Measurements from ENCODE around the gene MROH9. TPM values are rescaled to one million over a fixed set of nuclear protein-coding genes. Genes with fewer than 3 reads are reported as not detected.

Gene MROH9
- total RNA-seq, 1 experiment from 2014 or later, result not detected

DNA sequence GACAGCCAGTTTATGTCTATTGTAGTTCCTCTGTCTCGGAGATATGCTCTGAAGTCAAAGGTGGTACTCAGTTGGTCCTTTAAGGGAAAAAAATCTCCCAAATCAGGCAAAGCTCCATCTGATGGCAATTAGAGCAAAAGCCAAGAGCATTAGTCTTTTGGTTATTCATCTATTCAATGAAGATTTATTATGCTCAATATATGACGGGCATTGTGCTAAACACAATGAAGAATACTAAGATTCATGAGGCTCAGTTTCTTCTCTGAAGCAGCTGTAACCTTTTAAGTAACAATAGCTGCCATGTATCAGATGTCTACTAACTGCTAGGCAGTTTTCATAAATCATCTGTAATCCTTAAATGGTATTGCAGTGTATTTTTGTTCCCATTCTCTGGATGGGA lies 47.6 kb upstream of the MROH9 start:
- Histone ChIP-seq H2BK15ac (ENCODE audit: low read depth, low read length) (no peak overlapping the region), H3T11ph (ENCODE audit: low read length) (no peak overlapping the region), H2AFZ (ENCODE audit: low read length) (no peak overlapping the region), H2BK20ac (ENCODE audit: low read depth, low read length, poor library complexity, severe bottlenecking) (no peak overlapping the region), H3K27me3 (ENCODE audit: insufficient read depth, low read length) (no peaks in the 10 kb centered on the region), H2BK5ac (ENCODE audit: insufficient read length, low read length) (no peak overlapping the region), H3K9ac (ENCODE audit: extremely low read depth, insufficient read length, low read length) (no peak overlapping the region), H2AK5ac (ENCODE audit: insufficient read length, low read length) (no peak overlapping the region), H4K5ac (ENCODE audit: insufficient read length, low read depth, low read length) (no peak overlapping the region), H3K27ac (ENCODE audit: insufficient read length, low read depth, low read length) (no peak overlapping the region), H3K79me1 (ENCODE audit: insufficient read depth, low read depth, low read length, poor library complexity, severe bottlenecking) (no peaks in the 10 kb centered on the region), H2BK12ac (ENCODE audit: insufficient read length, low read depth, low read length) (no peak overlapping the region), H4K8ac (replicated peaks; ENCODE audit: insufficient read length, low read depth, low read length) (no peak overlapping the region), H3K18ac (ENCODE audit: insufficient read length, low read depth, low read length) (no peak overlapping the region), H3K4me1 (ENCODE audit: insufficient read depth, low read length) (no peaks in the 10 kb centered on the region), H4K20me1 (ENCODE audit: control insufficient read depth, insufficient read depth, insufficient read length) (no peaks in the 10 kb centered on the region), H3K4ac (ENCODE audit: low read depth, low read length) (no peak overlapping the region), H3K79me2 (ENCODE audit: insufficient read depth, low read length) (no peaks in the 10 kb centered on the region), H3K56ac (ENCODE audit: insufficient read length, low read depth, low read length) (no peak overlapping the region), H2BK120ac (ENCODE audit: low read depth, low read length, poor library complexity, severe bottlenecking) (no peak overlapping the region), H3K23ac (ENCODE audit: insufficient read length, low read depth, low read length) (no peak overlapping the region), H3K4me2 (ENCODE audit: insufficient read depth, insufficient read length, low read length) (no peak overlapping the region), H3K14ac (ENCODE audit: insufficient read depth, low read length) (no peak overlapping the region), H3K9me3 (ENCODE audit: control insufficient read depth, low read depth, low read length) (no peaks in the 10 kb centered on the region), H3K23me2 (ENCODE audit: insufficient read length, low read depth, low read length, poor library complexity, severe bottlenecking) (no peaks in the 10 kb centered on the region), H4K91ac (ENCODE audit: insufficient read length, low read depth, low read length) (no peak overlapping the region)
- no peaks in the 10 kb centered on the region for H3K4me1 Mint-ChIP-seq
- H3K36me3 Mint-ChIP-seq (ENCODE audit: insufficient read depth in 1 of 3, low read depth in 3 of 3), result no peaks in the 10 kb centered on the region
- H3K27ac Mint-ChIP-seq, result no peak overlapping the region
- peaks cover 3 to 6% of the 10 kb centered on the region in 2 experiments; a peak in 2 of 5 replicates for H3K9me3 Mint-ChIP-seq
- no peak overlapping the region for H3K4me3 Mint-ChIP-seq
- TF ChIP-seq, protein P1, sequence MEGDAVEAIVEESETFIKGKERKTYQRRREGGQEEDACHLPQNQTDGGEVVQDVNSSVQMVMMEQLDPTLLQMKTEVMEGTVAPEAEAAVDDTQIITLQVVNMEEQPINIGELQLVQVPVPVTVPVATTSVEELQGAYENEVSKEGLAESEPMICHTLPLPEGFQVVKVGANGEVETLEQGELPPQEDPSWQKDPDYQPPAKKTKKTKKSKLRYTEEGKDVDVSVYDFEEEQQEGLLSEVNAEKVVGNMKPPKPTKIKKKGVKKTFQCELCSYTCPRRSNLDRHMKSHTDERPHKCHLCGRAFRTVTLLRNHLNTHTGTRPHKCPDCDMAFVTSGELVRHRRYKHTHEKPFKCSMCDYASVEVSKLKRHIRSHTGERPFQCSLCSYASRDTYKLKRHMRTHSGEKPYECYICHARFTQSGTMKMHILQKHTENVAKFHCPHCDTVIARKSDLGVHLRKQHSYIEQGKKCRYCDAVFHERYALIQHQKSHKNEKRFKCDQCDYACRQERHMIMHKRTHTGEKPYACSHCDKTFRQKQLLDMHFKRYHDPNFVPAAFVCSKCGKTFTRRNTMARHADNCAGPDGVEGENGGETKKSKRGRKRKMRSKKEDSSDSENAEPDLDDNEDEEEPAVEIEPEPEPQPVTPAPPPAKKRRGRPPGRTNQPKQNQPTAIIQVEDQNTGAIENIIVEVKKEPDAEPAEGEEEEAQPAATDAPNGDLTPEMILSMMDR (conservative IDR thresholded peaks at IDR 0.05), result no peak
- H3K27me3 Mint-ChIP-seq (ENCODE audit: low read depth), result 0 out of 2 replicates have a peak, but pooled peaks cover 3% of the 10 kb centered on the region
- no CpG with 5 or more reads among the region's 2 CpGs for WGBS (ENCODE audit: extremely low coverage, insufficient read length, low lambda C conversion rate)
- DNase-seq, result no peak
